Omental fat pad (tissue), 4 donors: ENCODE data around the gene NT5C2. TPM values are rescaled to one million over a fixed set of nuclear protein-coding genes. Genes with fewer than 3 reads are reported as not detected.
"Not testable (repeated sequence)": the region's sequence is repeated elsewhere in the genome, so short reads cannot be mapped to it uniquely, and the experiment has no call there.

Experiments used
- ATAC-seq: fragments of 150-250 bp; one replicate; pipeline ENCODE4 v1.9.1; 2016; ENCODE audit warnings: mild to moderate bottlenecking, moderate library complexity; ENCODE audit not compliant: low FRiP score
- DNase-seq: peaks from one replicate; pipeline ENCODE4 v3.0.0-alpha.2; 2019; ENCODE audit warnings: low spot score
- total RNA-seq, 4 donors: library from RNA; depleted of rRNA; stranded (reverse); fragments of >200 nt; gene quantifications; one replicate each; pipeline ENCODE4 v1.1.0, GENCODE V29; 2016
- TF ChIP-seq, protein P1 (sequence below), 3 donors: fragments of 450-650 bp; IDR thresholded peaks; one replicate each; pipeline ENCODE4 v1.5.1; 2016 to 2017; ENCODE audit warnings: antibody characterized with exemption in 3 of 3, mild to moderate bottlenecking in 3 of 3, moderate library complexity in 2 of 3

The NT5C2 gene
- total RNA-seq, 4 donors from 2014 or later = 46.9 to 94.6 (median 62.8) TPM

- ATAC-seq (no peak), DNase-seq (no peak)
- TF ChIP-seq, protein P1, sequence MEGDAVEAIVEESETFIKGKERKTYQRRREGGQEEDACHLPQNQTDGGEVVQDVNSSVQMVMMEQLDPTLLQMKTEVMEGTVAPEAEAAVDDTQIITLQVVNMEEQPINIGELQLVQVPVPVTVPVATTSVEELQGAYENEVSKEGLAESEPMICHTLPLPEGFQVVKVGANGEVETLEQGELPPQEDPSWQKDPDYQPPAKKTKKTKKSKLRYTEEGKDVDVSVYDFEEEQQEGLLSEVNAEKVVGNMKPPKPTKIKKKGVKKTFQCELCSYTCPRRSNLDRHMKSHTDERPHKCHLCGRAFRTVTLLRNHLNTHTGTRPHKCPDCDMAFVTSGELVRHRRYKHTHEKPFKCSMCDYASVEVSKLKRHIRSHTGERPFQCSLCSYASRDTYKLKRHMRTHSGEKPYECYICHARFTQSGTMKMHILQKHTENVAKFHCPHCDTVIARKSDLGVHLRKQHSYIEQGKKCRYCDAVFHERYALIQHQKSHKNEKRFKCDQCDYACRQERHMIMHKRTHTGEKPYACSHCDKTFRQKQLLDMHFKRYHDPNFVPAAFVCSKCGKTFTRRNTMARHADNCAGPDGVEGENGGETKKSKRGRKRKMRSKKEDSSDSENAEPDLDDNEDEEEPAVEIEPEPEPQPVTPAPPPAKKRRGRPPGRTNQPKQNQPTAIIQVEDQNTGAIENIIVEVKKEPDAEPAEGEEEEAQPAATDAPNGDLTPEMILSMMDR (IDR thresholded peaks at IDR 0.05) = no peak
Observed at GRCh38 chr10:103197903-103198302, 4.8 kb upstream of the NT5C2 start.

- DNase-seq (no peak), ATAC-seq (peak; percentile 32)
- TF ChIP-seq, protein P1 (IDR thresholded peaks at IDR 0.05) = no peak
Observed at GRCh38 chr10:103197174-103197573, 4.1 kb upstream of the NT5C2 start.

- ATAC-seq = no peak
- no peak for DNase-seq
- TF ChIP-seq, protein P1 (IDR thresholded peaks at IDR 0.05) = no peak
Observed at GRCh38 chr10:103196516-103196915, 3.4 kb upstream of the NT5C2 start.

- TF ChIP-seq, protein P1 (IDR thresholded peaks at IDR 0.05) = no peak
- ATAC-seq = no peak
- DNase-seq = no peak
Observed at GRCh38 chr10:103193820-103194529, 903 bp upstream of the NT5C2 start.

DNA sequence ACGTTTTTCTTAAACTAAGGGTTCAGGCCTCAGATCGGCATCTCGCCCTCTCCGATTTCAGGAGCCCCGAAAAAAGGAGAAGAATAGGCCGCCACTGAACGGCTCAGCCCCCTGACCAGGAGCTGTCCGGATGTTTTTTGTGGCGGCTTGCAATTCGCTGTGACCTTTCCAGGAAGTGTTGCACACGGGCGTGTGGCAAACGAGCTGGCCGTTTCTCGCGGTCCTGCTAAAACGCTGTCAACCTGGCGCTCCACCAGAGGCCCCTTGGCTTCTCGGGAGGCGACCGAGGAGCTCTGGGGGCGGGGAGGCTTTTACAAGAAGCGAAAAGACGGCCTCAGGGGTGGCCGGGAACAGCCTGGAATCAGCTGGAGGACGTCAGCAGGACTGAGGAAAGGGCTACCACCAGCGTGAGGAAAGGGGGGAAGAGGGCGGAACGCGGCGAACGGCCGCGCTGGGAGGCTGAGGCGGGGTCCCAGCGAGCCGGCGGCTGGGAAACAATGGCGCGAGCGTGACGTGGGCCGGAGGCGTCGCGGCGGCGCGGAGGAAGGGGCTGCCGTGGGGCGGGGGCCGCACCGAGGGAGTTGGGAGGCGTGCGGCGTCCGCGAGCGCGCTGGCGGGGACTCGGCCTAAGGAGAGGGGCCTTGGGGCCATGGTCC lies 493 bp downstream of the NT5C2 start:
- ATAC-seq (peak; percentile 65), DNase-seq (peak; percentile 64)
- TF ChIP-seq, protein P1 (IDR thresholded peaks at IDR 0.05) = no peak

DNA sequence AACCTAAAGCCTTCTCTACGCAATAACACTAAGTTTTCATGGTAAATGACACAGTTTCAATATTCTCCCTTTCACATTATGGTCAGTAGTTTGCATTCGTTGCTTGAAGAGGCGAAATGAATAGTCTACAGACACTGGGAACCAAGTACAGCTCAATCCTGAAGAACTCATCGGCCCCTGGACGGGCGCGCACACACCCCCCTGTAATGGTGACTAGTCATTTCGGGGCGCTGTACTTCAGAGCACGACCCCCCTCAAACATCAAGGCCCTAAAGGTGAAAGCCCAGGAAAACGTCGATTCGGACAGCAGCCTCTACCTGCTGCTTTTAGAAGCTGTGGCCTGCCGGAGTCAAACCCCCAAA lies 1.0 kb downstream of the NT5C2 start:
- DNase-seq = no peak
- TF ChIP-seq, protein P1 (IDR thresholded peaks at IDR 0.05) = no peak
- ATAC-seq = no peak

- ATAC-seq, DNase-seq: not testable (repeated sequence)
Observed at GRCh38 chr10:103191198-103191597, 1.9 kb downstream of the NT5C2 start.
